Mucosa of gallbladder (tissue), 1 donor: ENCODE measurements around the gene MAD1L1. TPM values are rescaled to one million over a fixed set of nuclear protein-coding genes. Genes with fewer than 3 reads are reported as not detected.
"Not testable (repeated sequence)": the region's sequence is repeated elsewhere in the genome, so short reads cannot be mapped to it uniquely, and the experiment has no call there.

Experiments used
- DNase-seq: peaks from one replicate; pipeline ENCODE4 v3.0.0-alpha.2; 2020; ENCODE audit warnings: low spot score
- total RNA-seq: library from RNA; stranded (reverse); gene quantifications from one replicate; pipeline ENCODE4 v1.2.1, GENCODE V29; 2021
- donor health status: DM: no; HTN: no; CAD: no.

Gene MAD1L1
- 50.5 TPM for total RNA-seq

- peak; percentile 92 for DNase-seq
Observed at GRCh38 chr7:2232766-2233520, at the start of gene MAD1L1. Gene MAD1L1, minus strand, starts transcription at chr7:2232945. Its CDS starts 2,812 bp downstream, at chr7:2230133.

DNA sequence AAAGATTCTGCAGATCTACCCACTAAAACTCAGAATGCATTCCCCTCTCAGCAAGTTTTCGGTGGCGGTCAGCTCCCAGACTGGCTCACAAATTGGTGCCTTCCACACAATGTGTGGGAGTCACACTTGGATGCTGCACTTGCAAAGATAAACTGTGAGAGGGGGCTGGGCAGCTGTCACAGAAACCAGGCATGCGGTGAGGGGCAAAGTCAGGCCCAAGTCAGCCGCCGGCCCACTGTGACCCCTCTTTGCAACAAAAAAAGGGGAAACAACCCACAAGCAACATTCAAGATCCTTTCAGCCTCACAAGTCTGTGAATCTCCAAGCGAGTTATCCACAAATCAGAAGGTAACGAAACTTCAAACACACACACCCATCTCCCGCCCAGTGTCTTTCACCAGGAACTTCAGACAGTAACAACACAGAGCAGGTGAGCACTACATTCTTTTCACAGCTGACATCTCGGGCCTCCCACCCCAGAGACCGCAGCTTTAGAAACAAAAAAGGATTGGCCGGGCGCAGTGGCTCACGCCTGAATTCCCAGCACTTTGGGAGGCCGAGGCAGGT is 49.5 kb upstream of the MAD1L1 start:
- no peak for DNase-seq

DNA sequence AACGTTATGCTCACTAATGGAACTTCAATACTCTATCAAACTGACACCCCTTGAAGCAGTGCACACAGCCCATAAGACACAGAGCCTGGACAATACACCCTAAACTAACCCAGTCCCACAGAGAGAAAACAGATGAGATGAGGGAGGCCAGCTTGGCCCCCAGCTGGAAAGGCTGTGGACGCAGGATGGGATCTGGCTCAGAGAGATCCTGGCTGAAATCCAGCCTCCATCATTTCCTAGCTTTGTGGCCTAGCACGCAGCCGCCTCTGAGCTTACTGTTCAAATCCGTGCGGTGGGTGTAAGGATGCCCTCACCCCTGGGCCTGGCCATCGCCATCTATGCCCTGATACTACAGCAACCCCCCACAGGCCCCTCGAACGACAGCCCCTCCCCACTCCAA is 48.8 kb upstream of the MAD1L1 start:
- peak; percentile 42 for DNase-seq

- DNase-seq = no peak
Observed at GRCh38 chr7:2280424-2280823, 47.7 kb upstream of the MAD1L1 start.

DNA sequence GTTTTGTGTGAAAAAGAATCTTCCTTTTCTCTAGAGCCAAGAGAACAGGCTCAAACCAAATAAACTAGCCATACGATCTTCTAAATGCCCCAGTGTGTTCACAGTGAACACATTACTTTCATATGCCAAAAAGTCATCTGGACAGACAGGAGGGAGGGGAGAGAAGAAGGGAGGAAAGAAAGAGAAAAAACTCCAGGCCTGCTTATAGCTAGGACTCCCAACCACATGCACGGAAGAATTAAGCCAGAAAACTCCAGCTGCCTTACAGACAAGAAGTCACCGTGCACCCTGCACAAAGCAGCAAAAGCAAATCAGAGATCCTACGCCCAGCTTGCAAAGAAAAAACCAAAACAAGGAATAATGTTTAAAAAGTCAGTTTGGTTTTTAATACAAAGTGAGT is 47.2 kb upstream of the MAD1L1 start:
- no peak for DNase-seq

DNA sequence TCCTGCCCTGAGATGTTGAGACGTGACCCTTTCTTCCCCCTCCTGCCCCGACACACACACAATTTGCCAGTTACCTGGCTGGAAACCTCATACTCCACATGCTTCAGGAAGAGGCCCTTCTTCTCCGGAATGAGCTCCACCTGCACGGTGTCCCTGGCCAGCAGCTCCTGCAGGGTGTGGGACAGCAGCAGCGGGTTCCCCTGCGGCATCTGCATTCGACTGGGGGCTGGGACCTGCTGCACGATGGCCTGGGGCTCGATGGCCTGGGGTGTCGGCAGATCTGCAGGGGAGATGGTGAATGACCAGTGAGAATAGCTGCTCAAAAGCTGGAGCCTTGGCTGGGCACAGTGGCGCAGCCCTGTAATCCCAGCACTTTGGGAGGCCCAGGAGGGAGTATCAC is 45.3 kb upstream of the MAD1L1 start:
- no peak for DNase-seq

GRCh38 chr7:2276107-2276506 is 43.4 kb upstream of the MAD1L1 start:
- DNase-seq = no peak

DNA sequence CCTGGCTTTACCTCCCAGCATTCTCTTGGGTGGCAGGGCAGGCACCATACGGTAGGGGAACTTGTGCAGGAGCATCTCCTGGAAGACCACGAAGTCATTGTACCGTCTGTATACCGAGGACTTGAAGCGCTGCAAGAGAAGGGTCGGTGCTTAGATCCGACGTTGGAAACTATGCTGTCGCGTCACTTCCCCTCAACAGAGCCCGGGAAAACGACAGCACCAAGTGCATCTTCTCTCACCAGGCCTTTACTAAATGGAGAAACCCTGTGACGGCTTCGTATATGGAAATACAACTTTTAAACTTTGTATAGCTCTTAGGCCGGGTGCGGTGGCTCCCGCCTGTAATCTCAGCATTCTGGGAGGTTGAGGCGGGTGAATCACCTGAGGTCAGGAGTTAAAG is 42.4 kb upstream of the MAD1L1 start:
- no peak for DNase-seq

DNA sequence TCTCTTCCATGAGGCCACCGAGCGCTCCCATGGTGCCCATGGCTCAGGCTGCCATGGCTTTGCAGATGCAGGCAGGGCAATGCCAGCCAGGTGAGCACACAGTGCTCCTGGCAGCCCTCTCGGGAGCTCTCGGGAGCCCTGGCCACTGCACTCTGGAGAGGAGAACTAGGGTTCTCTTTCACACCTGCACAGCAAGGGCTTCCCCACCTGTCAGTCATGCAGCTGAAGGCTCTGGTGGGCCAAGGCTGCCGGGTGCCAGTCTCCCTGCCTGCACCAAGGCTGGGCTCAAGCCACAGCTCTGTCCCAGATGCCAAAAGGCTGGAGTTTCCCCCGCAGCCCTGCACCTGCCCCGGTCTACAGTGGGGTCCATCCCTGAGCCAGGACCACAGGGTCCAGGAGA is 41.9 kb upstream of the MAD1L1 start:
- no peak for DNase-seq

GRCh38 chr7:2273866-2274265 is 41.1 kb upstream of the MAD1L1 start:
- DNase-seq = no peak

DNA sequence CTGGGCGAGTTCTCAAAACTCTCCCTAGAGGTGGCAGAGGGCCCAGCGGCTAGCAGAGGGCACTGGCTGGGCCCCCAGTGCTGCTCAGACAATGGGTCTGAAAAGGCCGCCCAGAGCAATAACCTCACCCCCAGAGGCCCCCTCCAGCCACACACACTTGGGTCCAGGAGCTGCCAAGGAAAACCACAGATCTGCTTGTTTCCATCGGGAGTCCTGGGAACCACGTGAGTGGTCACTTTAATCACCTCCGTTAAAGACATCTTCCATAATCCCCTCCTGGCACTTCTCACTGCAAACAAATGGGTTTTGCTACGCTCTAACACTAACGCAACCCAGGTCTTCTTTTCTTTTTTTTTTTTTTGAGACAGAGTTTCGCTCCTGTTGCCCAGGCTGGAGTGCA is 39.3 kb upstream of the MAD1L1 start:
- no peak for DNase-seq

DNA sequence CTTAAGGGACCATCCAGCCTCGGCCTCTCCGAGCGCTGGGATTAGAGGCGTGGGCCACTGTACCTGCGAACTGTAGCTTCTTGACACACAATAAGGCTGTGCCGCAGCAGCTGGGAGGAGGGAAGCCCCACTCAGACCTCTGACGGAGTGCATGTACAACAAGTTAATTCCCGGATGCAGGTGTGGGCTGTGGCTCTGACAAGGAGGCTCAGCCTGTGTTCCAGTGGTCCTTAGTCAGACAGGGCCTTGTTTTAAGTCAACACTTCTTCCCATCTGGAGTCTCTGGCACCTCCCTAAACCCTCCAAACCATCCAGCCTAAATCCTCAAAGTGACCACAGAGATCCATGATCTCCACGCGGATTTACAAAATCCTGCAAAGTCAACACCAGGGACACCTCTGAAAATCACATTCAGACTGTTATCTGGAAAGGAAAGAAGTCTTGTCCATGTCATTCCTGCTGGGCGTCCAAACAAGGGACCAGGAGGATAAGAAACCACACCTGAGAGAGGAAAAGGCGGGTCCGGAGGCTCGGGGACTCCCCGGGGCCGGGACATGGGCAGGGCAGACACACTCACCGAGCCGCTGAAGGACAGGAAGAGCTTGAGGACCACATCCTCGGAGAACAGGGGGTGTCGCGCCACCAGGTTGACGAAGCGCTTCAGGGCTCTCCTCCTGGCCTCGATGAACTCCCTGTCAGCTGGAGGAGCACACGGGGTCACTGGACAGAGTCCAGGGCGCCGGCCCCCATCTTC is 38.7 kb upstream of the MAD1L1 start:
- DNase-seq = no peak

- no peak for DNase-seq
Observed at GRCh38 chr7:2270495-2270894, 37.8 kb upstream of the MAD1L1 start.

DNA sequence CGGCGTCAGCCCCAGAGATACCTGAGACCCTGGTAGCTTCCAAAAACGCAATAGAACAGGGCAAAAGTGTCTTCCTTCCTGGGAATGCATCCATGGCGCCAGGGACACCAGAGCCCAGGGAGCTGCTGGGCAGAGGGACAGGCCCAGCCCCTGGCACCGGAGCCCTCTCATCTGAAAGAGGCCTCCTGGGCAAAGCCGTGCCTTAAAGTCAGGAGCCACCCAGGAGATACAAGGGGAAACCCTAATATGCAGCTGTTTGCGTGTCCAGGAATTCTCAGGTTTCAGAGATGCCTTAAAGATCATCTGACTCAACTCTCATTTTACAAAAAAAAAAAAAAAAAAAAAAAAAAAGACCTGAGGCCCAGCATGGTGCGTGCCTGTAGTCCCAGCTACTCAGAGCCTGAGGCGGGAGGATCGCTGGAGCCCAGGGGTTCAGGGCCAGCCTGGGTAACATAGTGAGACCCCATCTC is 37.3 kb upstream of the MAD1L1 start:
- no peak for DNase-seq

GRCh38 chr7:2269089-2269990 is 36.6 kb upstream of the MAD1L1 start:
- DNase-seq = not testable (repeated sequence)

GRCh38 chr7:2266911-2267310 is 34.2 kb upstream of the MAD1L1 start:
- DNase-seq = no peak

GRCh38 chr7:2264158-2264557 is 31.4 kb upstream of the MAD1L1 start:
- no peak for DNase-seq

- no peak for DNase-seq
Observed at GRCh38 chr7:2263176-2263575, 30.4 kb upstream of the MAD1L1 start.

DNA sequence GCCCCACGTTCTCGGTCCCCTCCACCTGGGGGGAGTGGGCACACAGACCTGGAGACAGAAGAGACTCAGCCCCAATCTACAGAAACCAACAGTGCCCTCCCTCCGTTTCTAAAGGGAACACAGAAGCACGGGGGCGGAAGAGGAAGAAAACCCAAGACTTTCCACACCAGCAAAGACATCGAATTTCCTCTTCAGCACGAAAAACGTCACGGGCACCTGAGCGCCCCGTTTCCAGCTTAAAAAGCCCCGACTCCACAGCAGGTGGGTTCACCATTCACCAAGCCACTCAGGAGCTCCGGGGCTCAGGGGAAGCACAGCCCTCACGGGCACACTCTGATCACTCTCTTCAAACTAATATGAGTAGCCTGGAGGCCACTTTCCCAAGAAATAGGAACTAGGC is 28.9 kb upstream of the MAD1L1 start:
- no peak for DNase-seq

DNA sequence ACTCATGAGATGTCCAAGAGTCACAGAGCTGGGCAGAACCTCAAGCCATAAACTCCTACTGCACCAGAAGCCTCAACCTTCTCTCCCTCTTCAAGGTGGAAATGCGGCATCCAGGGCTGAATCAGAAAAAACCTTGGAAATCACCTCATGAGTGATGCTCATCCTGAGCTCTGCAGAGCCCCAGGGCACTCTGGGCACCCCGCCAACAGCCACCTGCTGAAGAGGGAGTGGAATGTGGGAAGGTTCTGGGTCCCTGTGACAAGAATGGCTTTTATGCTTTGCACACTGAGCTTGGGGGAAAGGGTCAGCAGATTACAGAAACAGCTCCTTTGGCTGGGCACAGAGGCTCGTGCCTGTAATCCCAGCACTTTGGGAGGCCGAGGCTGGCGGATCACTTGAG is 28.1 kb upstream of the MAD1L1 start:
- DNase-seq = no peak

- DNase-seq = no peak
Observed at GRCh38 chr7:2259480-2259879, 26.7 kb upstream of the MAD1L1 start.
